RWPE2 (cell line): ENCODE data around the gene CITED4.

Source experiments
- ATAC-seq: fragments of 200-7000 bp; cut with Tn5 transposase; 3 replicates; pipeline ENCODE4 v1.9.1; 2021; ENCODE audit warnings: low read depth
- DNase-seq: peaks from one replicate; pipeline ENCODE4 v3.0.0-alpha.2; 2020; ENCODE audit warnings: low spot score
- H3K27ac ChIP-seq: fragments of 450-650 bp; 2 replicates; pipeline ENCODE4 v1.5.1; 2017; ENCODE audit warnings: mild to moderate bottlenecking; ENCODE audit not compliant: poor library complexity, severe bottlenecking
- H3K27me3 ChIP-seq: fragments of 250-450 bp; sonication (Bioruptor Pico); 2 replicates; pipeline ENCODE4 v1.5.1; 2021; ENCODE audit warnings: mild to moderate bottlenecking, moderate library complexity; ENCODE audit not compliant: insufficient read depth, poor library complexity, severe bottlenecking
- H3K36me3 ChIP-seq: fragments of 250-450 bp; sonication (Bioruptor Pico); 2 replicates; pipeline ENCODE4 v1.5.1; 2020; ENCODE audit warnings: low read depth, mild to moderate bottlenecking, moderate library complexity
- H3K4me1 ChIP-seq: fragments of 250-450 bp; sonication (Bioruptor Pico); 2 replicates; pipeline ENCODE4 v1.5.1; 2021; ENCODE audit warnings: mild to moderate bottlenecking, moderate library complexity; ENCODE audit not compliant: insufficient read depth, poor library complexity, severe bottlenecking
- H3K4me3 ChIP-seq: fragments of 250-450 bp; sonication (Bioruptor Pico); 2 replicates; pipeline ENCODE4 v1.5.1; 2021; ENCODE audit warnings: mild to moderate bottlenecking, moderate library complexity; ENCODE audit not compliant: severe bottlenecking
- H3K9me3 ChIP-seq: fragments of 250-450 bp; sonication (Bioruptor Pico); 2 replicates; pipeline ENCODE4 v1.5.1; 2021; ENCODE audit warnings: mild to moderate bottlenecking, moderate library complexity; ENCODE audit not compliant: severe bottlenecking
- CTCF ChIP-seq: fragments of 450-650 bp; IDR thresholded peaks from one replicate; pipeline ENCODE4 v1.5.1; 2017; ENCODE audit warnings: mild to moderate bottlenecking, moderate library complexity; ENCODE audit not compliant: poor library complexity, severe bottlenecking

CITED4 gene

GRCh38 chr1:40901886-40902852 is 40.0 kb upstream of the CITED4 start:
- no peak overlapping the region for H3K4me3 ChIP-seq
- H3K36me3 ChIP-seq: no peaks in the 10 kb centered on the region
- no peaks in the 10 kb centered on the region for H3K27me3 ChIP-seq
- peaks cover 46% of the 10 kb centered on the region for H3K4me1 ChIP-seq
- peak; percentile 57 for ATAC-seq
- peak overlapping the region; percentile 96 for H3K27ac ChIP-seq
- TF ChIP-seq CTCF: no peak
- no peak for DNase-seq
- H3K9me3 ChIP-seq: no peaks in the 10 kb centered on the region

- TF ChIP-seq CTCF: no peak
- H3K27me3 ChIP-seq: no peaks in the 10 kb centered on the region
- DNase-seq (peak; percentile 88), ATAC-seq (peak; percentile 76)
- H3K27ac ChIP-seq: peak overlapping the region; percentile 96
- H3K9me3 ChIP-seq: peaks cover 2% of the 10 kb centered on the region
- no peaks in the 10 kb centered on the region for H3K36me3 ChIP-seq
- H3K4me3 ChIP-seq: no peak overlapping the region
- H3K4me1 ChIP-seq: peaks cover 44% of the 10 kb centered on the region
These were observed 37.2 kb upstream of the CITED4 start for GRCh38 chr1:40899230-40899870.

GRCh38 chr1:40898431-40898901 is 36.3 kb upstream of the CITED4 start:
- ATAC-seq: peak; percentile 40
- Histone ChIP-seq H3K27ac (peak overlapping the region; percentile 96), H3K27me3 (no peaks in the 10 kb centered on the region), H3K4me3 (no peak overlapping the region), H3K9me3 (peaks cover 9% of the 10 kb centered on the region), H3K36me3 (no peaks in the 10 kb centered on the region), H3K4me1 (peaks cover 44% of the 10 kb centered on the region)
- no peak for TF ChIP-seq CTCF
- no peak for DNase-seq

GRCh38 chr1:40897513-40897912 is 35.4 kb upstream of the CITED4 start:
- DNase-seq: no peak

More at GRCh38 chr1:40897513-40897912, 35.4 kb upstream of the CITED4 start:
- ATAC-seq: peak; percentile 59
- Histone ChIP-seq H3K36me3 (no peaks in the 10 kb centered on the region), H3K27me3 (no peaks in the 10 kb centered on the region), H3K4me3 (no peak overlapping the region), H3K4me1 (peaks cover 42% of the 10 kb centered on the region), H3K9me3 (peaks cover 9% of the 10 kb centered on the region), H3K27ac (peak overlapping the region; percentile 96)
- TF ChIP-seq CTCF: peak; percentile 11
